ENCODE data around the gene TMEM108.
A peak's percentile ranks its signal among the peaks of the same experiment; 100 is the strongest.

Gene TMEM108

DNA sequence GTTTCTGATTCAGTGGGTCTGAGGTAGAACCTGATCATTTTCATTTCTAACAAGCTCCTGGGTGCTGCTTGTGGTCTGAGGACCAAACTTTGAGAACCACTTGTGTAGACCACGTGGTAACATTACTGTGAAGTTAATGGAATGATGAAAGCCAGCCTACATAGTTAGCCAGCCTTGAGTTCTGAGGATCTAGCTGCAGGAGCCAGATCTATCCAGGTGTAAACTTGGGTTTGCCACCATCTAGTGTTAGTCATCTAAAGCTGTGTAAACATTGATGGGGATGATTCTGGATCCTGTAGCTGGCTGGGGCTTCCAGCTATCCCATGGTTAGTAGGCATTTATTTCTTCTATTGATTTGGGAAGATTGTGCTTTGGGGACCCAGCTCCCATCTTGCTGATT is 170.0 kb downstream of the TMEM108 start:
- intact Hi-C loops (cut with DNase I), result no loop called here
- DNase-seq, result no peak

DNA sequence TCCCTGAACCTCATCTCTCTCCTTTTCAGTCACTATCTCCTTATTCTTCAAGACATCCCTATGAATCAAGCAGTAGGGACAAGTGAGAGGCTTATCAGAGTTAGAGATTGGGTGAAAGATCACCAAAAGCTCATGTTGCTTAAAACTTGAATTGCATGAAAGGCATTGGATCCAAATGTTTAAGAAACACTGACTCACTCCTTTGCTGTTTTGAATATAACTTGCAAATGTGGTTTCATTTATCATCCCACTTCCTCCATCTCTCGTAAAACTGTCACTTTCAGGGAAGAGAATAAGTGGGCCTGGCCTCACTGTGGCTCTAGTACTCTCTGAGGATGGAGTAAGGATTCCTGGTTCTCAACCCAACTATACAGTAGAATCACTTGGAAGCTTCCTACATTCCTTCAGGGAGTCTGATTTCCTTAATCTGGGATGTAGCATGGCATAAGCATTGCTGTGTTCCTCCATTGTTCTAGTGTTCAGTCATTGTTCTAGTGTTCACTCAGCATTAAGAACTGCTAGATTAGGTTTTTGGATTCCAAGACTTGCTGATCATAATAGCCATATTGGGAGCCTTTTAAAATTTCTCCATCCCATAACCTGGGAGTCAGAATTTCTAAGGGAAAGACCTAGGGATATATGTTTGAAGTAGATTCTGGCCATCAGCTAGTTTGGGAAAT is 171.8 kb downstream of the TMEM108 start:
- intact Hi-C loops (cut with DNase I), result no loop called here
- DNase-seq, result no peak

DNA sequence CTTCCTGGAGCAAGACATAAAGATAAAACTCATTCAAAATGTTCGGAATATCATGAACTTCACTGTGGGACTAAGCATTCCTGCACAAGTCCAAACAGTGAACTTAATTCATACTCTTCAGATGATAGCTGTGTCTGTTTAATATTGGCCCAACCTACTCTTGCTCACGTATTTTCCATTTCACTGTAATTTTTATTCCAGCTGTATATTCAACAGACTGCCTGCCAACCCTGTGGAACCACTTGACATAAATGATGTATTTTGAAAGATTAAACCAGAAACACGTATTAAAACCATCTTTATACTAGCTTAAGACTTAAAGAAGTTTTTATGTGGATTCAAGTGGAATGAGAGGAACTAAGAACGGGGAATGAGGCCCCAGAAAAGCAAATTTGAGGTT is 172.5 kb downstream of the TMEM108 start:
- intact Hi-C loops (cut with DNase I), result no loop called here
- no peak for DNase-seq

DNA sequence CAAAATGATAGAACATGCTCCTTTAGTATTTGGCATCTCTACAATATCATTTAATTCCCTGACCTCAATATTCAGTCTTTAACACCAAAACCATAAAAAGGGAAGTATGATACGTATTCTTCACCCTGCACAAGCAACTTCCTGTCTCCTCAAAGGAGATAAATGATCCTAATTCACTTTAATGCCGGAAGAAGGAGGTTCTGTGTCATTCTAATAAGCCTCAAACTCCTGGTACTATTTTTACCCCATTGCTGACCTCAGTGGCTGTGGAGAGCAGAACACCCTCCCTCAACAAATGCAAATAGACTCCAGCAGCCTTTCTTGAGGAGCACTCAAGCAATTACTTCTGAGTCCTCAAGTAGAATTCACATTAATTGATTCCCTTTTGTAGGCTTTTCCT is 173.3 kb downstream of the TMEM108 start:
- intact Hi-C loops (cut with DNase I), result no loop called here
- no peak for DNase-seq

DNA sequence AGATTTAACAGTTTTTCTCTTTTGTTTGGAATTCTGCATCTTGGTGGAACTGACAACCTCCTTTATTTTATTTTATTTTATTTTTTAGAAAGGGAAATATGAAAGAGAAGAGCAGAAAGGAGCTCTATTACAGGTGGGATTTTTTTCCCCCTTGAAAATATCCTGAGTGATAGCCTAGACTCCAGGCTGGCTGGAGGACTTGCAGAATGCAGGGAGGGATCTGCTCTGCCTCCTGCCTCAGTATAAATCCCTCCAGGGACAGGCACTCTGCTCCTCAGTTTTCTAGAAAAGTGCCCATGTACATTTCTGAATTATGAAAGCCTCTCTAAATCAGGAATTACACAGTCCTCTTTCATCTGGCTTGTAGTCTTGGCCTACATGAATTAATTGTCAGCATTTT is 173.7 kb downstream of the TMEM108 start:
- intact Hi-C loops (cut with DNase I), result no loop called here
- no peak for DNase-seq

DNA sequence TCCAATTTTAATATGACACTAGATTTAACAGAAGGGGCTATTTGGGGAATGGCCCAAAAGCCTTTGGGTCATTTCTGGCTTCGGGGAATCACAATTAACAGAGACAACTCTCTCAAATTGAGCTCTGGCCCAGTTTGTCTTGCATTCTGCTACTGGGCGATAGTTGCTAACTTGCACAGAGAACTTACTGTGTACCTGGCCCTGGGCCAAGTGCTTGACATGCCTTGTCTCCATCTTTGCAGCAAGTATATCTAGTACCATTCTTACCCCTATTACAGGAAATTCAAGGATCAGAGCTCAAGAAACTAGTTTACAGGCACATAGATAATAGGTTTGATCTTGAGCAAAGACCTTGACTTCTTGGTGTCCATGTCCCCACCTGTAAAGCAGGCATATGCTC is 175.7 kb downstream of the TMEM108 start:
- intact Hi-C loops (cut with DNase I), result no loop called here
- no peak for DNase-seq

DNA sequence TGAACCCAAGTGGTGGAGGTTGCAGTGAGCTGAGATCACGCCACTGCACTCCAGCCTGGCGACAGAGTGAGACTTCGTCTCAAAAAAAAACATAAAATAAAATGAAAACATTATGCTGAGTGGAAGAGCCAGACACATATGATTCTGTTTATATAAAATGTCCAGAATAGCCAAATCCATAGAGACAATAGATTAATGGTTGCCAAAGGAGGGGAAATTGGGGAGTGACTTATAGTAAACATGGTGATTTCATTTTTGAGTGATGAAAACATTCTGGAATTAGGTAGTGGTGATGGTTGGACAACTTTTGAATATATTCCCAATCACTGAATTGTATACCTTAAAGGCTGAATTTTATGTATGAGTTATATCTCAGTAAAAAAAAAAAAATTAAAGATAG is 189.6 kb downstream of the TMEM108 start:
- DNase-seq, result no peak
- intact Hi-C loops (cut with DNase I), result no loop called here

DNA sequence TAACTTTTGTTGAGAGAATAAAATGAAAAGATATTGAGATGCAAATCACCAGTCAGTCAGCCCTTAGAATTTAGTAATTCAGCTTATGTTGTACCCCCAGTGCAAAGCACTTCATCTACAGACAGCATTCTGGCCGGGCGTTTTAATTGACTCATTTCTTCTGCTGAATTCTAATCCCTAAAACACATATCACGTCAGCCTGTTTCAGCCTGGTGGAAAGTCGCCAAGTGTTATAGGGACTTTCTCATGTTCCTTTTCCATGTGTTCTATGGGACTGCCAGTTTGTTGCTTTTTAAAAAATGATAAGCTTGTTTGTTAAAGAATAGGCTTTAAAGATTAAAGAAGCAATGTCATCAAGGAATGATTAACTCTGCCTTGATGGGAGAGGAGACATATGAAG is 192.0 kb downstream of the TMEM108 start:
- no peak for DNase-seq
- intact Hi-C loops (cut with DNase I), result no loop called here

DNA sequence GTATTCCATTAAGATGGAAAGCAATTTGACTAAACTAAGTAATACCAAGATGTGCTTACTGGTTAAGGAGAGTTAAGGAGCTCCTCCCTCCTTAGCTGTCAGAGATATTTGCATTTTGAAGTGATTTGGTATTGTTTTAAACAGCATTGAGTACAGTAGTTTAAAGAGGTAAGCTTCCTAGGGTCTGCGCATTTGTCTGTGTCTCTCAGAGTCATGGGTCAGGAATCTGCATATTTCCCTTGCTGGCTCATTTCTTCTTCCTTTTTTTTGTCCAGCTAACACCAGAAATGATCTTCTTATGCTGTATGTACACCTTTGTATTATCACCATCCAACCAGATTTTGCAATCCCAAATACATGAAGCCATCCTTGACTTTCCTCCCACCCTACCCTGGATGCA is 198.7 kb downstream of the TMEM108 start:
- intact Hi-C loops (cut with DNase I), result no loop called here
- DNase-seq, result no peak

DNA sequence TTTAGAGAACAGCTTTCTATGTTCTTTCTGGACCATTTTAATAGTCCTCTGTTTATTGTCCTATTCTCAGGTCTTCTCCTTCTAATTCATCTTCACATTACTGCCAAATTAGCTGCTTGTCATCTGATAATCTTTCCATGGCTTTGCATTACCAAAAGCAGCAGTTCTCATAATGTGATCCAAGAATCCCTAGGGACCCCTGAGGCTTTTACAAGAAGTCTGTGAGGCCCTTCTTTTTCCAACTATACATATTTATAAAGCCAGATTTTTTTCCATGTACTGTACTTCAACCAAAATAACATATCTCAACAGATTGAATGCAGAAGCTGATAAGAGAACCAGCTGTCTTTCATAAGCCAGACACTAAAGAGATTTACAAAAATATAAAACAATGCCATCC is 199.2 kb downstream of the TMEM108 start:
- DNase-seq, result no peak
- intact Hi-C loops (cut with DNase I), result no loop called here

DNA sequence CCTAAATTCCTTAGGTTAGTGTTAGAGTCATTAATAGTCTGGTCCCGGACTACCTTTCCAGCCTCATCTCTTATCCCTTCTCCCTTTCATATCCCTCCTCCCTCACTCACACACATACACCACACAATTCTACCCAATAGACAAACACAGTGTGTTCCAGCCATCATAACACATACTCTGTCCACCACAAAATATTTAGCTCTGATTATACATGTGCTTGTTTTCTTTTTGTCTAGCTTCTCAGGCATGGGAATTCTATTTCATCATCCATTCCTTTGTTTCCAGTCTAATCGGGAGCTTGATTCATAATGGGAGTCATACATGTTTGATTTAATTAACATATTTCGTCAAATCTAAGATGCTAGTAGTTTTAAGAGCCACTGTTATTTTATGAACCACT is 199.8 kb downstream of the TMEM108 start:
- intact Hi-C loops (cut with DNase I), result no loop called here
- DNase-seq, result no peak

DNA sequence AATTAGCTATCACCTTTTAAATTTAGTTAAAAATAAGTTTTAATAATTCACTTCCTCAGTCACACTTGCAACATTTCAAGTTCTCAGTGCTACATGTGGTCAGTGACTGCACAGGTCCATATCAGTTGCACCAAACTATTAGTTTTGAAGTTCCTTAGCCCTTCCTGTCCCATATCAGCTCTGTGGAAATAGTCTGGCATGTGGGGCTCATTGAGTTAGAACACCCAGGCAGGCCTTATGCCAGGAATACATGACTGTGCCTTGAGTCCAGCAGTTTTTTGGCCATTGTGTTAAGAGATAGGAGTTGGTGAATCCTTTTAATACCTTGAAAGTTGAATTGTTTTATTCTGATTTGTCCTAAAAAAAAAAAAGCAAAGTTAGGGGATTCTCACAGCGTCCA is 207.9 kb downstream of the TMEM108 start:
- no peak for DNase-seq
- intact Hi-C loops (cut with DNase I), result no loop called here

DNA sequence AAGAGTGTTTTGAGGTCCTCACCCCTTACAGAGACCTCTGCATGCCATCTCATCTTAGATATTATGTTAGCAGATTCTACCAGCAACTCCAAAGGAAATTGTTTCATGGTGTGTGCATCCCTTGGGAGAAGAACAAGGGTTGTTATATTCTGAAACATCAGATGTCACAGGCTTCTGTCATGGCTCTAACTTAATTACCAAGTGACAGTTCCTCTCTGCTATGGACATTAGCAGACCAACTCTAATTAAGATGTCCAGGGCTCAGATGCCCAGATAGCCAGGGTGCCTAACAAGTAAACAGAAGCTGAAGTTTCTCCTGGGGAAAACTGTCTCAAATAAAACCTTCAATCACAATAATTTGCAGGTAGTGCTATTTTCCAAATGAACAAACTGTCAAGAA is 208.6 kb downstream of the TMEM108 start:
- no peak for DNase-seq
- intact Hi-C loops (cut with DNase I), result no loop called here

DNA sequence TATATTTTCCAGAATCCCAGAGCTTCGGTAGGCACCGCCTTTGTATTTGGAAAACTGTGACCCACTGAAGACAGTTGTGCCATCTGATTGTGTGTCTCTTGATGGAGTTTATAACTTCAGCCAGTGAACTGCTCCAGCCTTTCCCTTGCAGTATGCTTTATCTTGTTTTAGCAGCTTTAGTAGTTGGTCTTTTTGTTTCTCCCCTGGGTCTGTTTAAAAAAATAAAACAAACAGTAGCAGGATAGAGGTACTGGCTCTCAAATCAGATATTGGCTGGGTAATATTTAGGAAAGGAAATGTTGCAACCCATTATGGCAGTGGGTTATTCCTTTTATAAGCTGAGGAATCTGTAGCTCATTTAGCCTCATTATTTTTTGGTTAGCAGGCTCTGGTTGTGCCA is 210.2 kb downstream of the TMEM108 start:
- intact Hi-C loops (cut with DNase I), result no loop called here
- DNase-seq, result no peak

DNA sequence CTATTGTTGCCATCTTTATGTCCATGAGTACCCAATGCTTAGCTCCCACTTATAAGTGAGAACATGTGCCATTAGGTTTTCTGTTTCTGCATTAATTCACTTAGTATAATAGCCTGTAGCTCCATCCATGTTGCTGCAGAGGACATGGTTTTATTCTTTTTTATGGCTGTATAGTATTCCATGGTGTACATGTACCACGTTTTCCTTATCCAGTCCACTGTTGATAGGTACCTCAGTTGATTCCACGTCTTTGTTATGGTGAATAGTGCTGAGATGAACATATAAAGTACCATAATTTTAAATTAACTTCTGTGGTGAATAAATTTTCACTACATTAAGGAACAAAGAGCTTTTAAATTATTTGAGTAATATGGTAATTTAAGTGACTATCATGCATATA is 211.3 kb downstream of the TMEM108 start:
- DNase-seq, result no peak
- intact Hi-C loops (cut with DNase I), result no loop called here

DNA sequence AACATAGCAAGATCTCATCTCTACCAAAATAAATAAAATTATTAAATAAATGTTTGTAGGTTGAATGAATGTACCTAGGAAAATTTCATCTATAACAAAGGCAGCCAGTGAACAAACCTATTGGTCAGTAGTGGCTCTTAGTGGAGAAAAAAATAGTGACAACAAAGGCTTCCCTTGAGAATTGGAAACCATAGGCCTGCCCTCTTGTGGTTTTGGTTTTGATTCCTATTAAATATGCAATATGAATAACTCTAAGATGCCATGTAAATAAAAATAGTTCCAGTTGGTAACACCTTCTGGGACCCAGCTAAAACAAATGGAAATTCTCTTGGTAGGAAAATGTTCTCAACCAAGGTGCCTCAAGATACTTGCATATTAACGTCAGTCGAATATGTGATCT is 216.0 kb downstream of the TMEM108 start:
- DNase-seq, result no peak
- intact Hi-C loops (cut with DNase I), result no loop called here

DNA sequence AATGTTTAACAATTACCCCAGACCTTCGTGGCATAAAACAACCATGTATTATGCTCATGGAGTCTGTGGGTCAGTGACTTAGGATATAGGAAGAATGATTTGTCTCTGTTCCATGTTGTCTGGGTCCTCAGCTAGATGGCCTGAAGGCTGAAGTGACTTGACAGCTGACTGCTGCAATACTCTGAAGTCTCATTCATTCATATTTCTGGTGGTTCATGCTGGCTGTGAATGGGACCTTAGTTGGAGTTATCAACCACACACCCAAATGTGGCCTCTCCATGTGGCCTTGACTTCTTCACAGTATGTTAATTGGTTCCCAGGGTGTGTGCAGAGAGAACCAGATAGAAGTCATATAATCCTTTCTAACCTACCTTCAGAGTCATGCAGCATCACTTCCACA is 216.5 kb downstream of the TMEM108 start:
- no peak for DNase-seq
- intact Hi-C loops (cut with DNase I), result no loop called here

DNA sequence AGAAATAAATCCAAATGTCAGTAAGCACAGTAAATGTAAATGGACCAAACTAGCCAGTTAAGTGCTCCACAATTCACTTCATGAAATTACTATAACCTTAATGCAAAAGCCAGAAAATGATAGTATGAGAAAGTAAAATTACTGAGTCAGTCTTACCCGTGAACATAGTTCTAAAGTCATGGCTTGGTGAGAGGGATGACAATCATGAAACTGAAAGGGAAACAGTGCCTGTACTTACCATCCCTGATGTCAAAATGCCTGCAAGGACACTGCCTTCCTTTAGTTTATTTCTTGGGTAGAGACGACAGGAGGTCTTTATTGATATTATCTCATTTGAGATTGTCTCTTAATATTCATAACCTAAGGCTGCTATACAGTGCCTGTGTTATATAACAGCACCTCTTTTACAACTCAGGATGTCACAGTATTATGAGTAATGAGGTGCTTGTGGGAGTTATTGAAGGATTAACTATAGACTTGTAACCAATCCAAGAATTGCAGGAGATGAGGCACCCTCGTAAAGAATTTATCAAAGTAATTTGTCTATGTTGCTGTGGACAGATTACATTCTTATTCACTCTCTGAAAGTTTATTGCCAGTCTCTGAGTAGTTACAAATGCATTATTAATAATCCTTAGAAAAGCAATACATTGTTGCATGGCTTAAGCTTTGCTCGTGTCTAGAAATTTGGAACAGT is 218.7 kb downstream of the TMEM108 start:
- intact Hi-C loops (cut with DNase I), result no loop called here
- no peak for DNase-seq

DNA sequence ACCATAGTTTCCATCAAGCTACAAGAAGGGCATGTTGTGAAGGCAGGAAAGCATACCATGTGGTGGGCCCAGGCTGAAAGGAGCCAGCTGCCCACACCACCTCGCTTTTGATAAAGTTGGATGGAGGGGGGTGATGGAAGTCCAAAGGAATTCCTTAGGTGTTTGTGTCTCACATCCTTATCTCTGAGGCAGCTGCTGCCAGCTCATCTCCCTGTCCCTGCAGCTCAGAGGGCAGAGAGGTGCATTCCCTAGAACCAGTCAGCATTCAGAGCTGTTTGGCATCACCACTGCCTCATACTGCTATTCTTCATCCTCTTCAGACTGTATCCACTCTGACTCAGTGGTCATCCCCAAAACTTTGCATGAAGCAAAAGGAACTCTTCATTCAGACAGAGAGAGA is 220.2 kb downstream of the TMEM108 start:
- intact Hi-C loops (cut with DNase I), result no loop called here
- no peak for DNase-seq

DNA sequence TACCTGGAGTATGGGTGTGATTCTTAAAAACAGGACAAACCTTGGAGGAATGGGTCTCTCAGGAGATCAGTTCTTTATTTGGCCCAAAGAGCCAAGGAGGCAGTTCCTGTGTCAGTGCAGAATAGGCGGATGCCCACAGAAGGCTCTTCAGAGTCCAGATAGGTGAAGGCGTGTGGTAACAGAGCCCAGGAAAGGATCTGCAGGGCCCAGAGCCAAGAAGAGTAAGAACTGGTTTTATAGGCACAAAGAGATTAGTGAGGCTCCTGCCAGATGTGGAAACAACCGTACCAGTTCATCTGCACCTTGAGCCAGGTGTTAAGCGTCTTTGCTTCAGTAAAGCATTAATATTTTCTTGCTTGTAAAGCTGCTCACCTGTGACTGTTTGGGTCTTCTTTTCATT is 221.6 kb downstream of the TMEM108 start:
- DNase-seq, result no peak
- intact Hi-C loops (cut with DNase I), result no loop called here

DNA sequence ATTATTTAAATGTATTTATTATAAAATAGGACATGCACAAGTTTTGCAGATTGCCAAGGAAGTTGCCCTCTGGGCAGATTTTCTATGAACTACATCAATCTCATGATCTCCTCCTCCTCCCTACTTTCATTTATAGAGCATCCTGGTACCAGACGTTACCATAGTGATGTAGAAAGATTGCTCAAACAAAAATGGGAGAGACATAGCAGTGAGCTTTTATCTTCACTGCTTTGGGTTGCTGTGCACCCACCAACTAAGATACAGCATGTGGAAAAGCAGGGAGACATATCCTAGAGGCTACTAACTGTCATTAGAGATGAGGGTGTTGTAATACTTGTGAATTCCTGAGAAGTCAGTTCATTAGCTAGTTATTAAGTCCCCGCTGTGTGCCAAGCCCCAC is 224.1 kb downstream of the TMEM108 start:
- intact Hi-C loops (cut with DNase I), result no loop called here
- no peak for DNase-seq

DNA sequence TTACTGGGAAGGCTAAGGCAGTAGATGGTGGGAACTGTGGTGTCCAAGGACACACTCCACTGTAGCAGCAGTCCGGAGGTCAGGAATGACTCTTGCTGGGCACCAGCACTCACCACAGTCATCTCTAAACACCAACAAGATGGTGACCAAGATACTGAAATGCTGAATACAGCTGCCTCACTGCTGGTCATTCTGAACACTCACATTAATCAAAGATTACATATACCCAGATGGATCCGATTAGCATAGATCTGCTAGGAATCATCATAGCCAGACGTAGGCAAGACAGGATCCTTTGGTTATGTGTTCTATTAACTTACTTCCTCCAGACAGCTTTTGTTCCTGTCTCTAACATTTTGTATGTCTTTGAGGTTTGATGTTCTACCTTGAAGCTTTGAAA is 226.7 kb downstream of the TMEM108 start:
- no peak for DNase-seq
- intact Hi-C loops (cut with DNase I), result no loop called here

DNA sequence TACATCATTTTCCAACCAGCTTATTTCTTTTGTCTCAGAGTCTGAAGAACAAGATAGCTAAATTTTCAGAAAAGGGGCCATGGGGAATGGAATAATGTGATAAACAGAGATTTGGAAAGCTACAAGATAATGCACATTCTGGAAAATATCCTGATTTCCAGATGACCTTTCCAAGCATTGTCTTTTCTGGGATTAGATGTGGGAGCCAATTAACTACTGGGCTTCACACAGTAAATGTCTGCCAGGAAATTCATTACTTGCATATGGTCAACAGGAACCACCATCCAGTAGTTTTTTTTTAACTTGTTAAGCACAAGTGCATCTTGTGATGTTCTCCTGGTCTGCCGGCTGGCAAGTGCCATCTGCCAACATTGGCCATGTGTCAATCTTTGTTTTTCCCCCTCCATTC is 230.5 kb downstream of the TMEM108 start:
- peak in 3 of 10 donors; percentile 25 to 69 (median 29) for DNase-seq
- intact Hi-C loops (cut with DNase I), result no loop called here
